A673 (cell line): ENCODE results near the gene PCDHGB1.

Source experiments
- EZH2 ChIP-seq: fragments of 200-600 bp; sonication (generic); IDR thresholded peaks from 2 replicates; pipeline ENCODE4 v1.6.1; 2017; ENCODE audit warnings: borderline replicate concordance, low read depth, mild to moderate bottlenecking, mixed read lengths, antibody characterized with exemption, low read length; ENCODE audit not compliant: poor library complexity, severe bottlenecking
- TF ChIP-seq, protein P1 (sequence below): fragments of 300-800, 200-600 bp; sonication (generic); conservative IDR thresholded peaks from 2 replicates; pipeline ENCODE4 v1.5.1; 2017; ENCODE audit warnings: low read depth, mild to moderate bottlenecking, antibody characterized with exemption, low read length, moderate library complexity, mixed read lengths

DNA sequence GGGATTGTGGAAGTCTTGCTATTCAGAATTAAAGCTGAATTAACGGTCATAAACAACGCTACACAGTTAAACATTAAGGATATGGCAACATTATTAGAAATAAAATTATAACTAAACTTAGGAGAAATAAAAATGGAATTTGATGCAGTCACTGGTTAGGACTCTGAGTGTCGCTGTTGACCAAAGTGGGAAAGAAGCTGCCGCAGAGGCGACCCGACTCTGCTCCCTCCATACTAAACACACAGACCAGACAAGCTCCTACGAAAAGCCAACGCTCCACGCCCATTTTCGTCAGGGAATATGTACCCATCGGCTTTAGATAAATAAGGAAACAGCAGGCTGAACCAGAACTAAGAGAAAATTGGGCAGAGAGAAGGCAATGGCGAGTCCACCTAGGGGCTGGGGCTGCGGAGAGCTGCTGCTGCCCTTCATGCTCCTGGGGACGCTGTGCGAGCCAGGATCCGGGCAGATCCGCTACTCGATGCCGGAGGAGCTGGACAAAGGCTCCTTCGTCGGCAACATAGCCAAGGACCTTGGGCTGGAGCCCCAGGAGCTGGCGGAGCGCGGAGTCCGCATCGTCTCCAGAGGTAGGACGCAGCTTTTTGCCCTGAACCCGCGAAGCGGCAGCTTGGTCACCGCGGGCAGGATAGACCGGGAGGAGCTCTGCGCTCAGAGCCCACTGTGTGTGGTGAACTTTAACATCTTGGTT is 14.2 kb downstream of the PCDHGB1 start, which contains the start of gene PCDHGA5:
- TF ChIP-seq, protein P1, sequence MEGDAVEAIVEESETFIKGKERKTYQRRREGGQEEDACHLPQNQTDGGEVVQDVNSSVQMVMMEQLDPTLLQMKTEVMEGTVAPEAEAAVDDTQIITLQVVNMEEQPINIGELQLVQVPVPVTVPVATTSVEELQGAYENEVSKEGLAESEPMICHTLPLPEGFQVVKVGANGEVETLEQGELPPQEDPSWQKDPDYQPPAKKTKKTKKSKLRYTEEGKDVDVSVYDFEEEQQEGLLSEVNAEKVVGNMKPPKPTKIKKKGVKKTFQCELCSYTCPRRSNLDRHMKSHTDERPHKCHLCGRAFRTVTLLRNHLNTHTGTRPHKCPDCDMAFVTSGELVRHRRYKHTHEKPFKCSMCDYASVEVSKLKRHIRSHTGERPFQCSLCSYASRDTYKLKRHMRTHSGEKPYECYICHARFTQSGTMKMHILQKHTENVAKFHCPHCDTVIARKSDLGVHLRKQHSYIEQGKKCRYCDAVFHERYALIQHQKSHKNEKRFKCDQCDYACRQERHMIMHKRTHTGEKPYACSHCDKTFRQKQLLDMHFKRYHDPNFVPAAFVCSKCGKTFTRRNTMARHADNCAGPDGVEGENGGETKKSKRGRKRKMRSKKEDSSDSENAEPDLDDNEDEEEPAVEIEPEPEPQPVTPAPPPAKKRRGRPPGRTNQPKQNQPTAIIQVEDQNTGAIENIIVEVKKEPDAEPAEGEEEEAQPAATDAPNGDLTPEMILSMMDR, result 0 out of 2 replicates have a peak, but pooled peaks have one; percentile 15
- no peak for TF ChIP-seq EZH2
